IPS-15b (cell line): ENCODE results near the gene HDAC8.
"Not testable (repeated sequence)": the region's sequence is repeated elsewhere in the genome, so short reads cannot be mapped to it uniquely, and the experiment has no call there.

ENCODE experiments used
- H3K27me3 ChIP-seq: one replicate; pipeline ENCODE4 v1.6.1; 2013; ENCODE audit warnings: low read length; ENCODE audit not compliant: control insufficient read depth, insufficient read depth
- H3K36me3 ChIP-seq: one replicate; pipeline ENCODE4 v1.6.1; 2013; ENCODE audit warnings: low read length; ENCODE audit not compliant: control insufficient read depth, insufficient read depth
- H3K4me1 ChIP-seq: one replicate; pipeline ENCODE4 v1.6.1; 2013; ENCODE audit warnings: mild to moderate bottlenecking, low read length; ENCODE audit not compliant: control insufficient read depth, insufficient read depth
- H3K4me3 ChIP-seq: one replicate; pipeline ENCODE4 v1.5.1; 2013; ENCODE audit warnings: low read depth, low read length
- H3K9ac ChIP-seq: one replicate; pipeline ENCODE4 v1.6.1; 2013; ENCODE audit warnings: low read depth, mild to moderate bottlenecking, low read length
- H3K9me3 ChIP-seq: one replicate; pipeline ENCODE4 v1.6.1; 2013; ENCODE audit warnings: mild to moderate bottlenecking, low read length; ENCODE audit not compliant: control insufficient read depth, insufficient read depth

The HDAC8 gene

DNA sequence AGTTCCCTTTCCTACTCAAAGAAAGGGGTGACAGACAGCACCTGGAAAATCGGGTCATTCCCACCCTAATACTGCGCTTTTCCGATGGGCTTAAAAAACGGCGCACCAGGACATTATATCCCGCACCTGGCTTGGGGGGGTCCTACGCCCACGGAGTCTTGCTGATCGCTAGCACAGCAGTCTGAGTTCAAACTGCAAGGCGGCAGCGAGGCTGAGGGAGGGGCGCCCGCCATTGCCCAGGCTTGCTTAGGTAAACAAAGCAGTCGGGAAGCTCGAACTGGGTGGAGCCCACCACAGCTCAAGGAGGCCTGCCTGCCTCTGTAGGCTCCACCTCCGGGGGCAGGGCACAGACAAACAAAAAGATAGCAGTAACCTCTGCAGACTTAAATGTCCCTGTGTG is 131.9 kb downstream of the HDAC8 start:
- H3K9ac ChIP-seq, H3K27me3 ChIP-seq, H3K9me3 ChIP-seq, H3K4me3 ChIP-seq, H3K4me1 ChIP-seq, H3K36me3 ChIP-seq: not testable (repeated sequence)

DNA sequence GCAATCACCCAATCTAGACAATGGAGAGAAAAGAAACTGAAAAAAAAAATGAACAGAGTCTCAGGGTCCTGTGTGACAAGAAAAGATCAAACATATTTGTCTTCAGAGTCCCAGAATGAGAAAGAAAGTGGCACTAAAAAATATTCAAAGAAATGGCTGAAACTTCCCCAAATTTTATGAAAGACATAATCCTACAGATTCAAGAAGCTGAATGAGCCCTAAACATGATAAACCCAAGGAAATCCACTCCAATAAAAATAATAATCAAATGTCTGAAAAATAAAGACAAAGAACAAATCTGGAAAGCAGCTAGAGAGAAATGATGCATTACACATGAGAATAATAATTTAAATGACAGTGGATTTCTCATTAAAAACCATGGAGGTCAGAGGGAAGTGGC is 136.6 kb downstream of the HDAC8 start:
- H3K36me3 ChIP-seq, result no peaks in the 10 kb centered on the region
- H3K4me1 ChIP-seq, result no peaks in the 10 kb centered on the region
- H3K4me3 ChIP-seq, result no peak overlapping the region
- no peaks in the 10 kb centered on the region for H3K9me3 ChIP-seq
- H3K9ac ChIP-seq, result no peak overlapping the region
- H3K27me3 ChIP-seq, result no peaks in the 10 kb centered on the region

DNA sequence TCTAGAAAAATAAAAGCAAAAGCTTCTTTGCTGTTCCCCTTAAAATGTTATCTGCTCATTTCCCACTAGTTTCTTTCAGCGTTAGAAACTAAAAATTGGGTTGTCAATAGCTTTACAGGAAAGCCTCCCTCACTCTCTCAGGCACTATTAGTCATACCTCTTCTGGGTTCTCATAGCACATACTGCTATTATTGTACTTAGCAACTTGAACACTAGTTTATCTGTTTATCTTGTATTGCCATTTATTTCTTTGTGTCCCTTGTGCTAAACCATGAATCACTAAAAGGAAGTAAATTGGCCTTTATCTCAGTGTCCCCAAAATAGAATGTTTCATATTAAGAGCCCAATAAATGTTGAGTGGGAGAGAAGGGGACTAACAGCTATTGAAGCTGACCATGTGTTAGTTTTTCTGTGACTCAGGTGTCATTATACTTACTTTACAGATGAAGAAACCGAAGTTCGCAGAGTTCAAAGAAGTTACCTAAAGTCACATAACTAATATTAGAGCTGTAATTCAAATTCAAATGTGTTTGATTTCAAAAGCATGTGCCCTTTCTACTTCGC is 142.2 kb downstream of the HDAC8 start:
- no peak overlapping the region for H3K9ac ChIP-seq
- no peak overlapping the region for H3K4me3 ChIP-seq
- no peaks in the 10 kb centered on the region for H3K27me3 ChIP-seq
- H3K4me1 ChIP-seq, result no peaks in the 10 kb centered on the region
- no peaks in the 10 kb centered on the region for H3K9me3 ChIP-seq
- no peaks in the 10 kb centered on the region for H3K36me3 ChIP-seq

DNA sequence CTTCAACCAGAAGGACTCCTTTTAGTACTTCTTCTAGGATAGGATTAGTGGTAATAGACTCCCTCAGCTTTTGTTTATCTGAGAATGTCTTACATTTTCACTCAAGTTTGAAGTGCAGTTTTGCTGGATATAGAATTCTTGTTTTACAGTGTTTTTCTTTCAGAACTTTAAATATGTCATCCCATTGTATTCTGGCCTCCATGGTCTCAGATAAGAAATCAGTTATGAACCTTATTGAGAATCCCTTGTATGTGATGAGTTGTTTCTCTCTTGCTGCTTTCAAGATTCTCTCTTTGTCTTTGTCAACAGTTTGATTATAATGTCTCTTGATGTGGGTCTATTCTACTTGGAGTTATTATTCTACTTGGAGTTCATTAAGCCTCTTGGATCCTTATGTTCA is 150.8 kb downstream of the HDAC8 start:
- Histone ChIP-seq H3K36me3 (no peaks in the 10 kb centered on the region), H3K27me3 (no peaks in the 10 kb centered on the region), H3K4me3 (no peak overlapping the region), H3K9me3 (no peaks in the 10 kb centered on the region), H3K4me1 (no peaks in the 10 kb centered on the region), H3K9ac (no peak overlapping the region)

DNA sequence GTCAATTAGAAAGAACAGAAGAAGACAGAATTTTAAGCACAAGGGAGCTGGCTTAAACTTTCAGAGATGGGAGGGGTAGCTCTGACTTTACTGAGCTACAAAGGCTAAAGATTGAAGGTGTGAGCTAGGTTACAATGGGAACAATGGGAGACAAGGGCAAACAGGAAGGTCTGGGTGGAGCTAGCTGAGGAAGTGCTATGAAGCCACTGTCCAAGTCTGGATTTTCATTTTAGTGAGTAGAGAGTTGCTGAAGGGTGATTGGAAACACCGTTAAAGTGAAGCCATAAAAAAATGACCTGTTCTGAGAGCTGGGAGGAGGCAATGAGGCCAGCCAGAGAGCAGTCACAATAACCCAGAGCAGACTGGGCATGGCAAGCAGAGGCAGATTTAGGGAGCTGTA is 162.7 kb downstream of the HDAC8 start:
- Histone ChIP-seq H3K4me3 (no peak overlapping the region), H3K36me3 (peaks cover 4% of the 10 kb centered on the region), H3K27me3 (no peaks in the 10 kb centered on the region), H3K4me1 (no peaks in the 10 kb centered on the region), H3K9ac (no peak overlapping the region), H3K9me3 (peaks cover 3% of the 10 kb centered on the region)

DNA sequence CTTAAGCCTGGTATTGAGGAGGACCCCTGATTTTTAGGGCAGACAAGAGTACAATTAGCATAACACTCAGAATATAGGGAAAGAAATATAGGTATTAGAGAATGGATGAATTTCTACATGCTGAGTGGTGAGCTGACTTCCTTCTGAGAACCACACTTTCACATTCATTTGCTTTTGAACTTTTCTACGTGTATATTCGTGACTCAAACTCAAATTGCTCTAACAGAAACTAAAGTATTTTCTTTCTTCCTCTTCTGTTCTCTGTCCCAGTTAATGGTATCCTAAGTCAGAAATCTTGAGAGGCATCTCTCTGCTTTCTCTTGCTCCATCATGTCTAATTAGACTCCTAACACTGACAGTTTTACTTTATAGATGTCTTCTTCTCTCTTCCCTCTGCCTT is 163.8 kb downstream of the HDAC8 start:
- no peak overlapping the region for H3K9ac ChIP-seq
- H3K4me1 ChIP-seq, result no peaks in the 10 kb centered on the region
- H3K4me3 ChIP-seq, result no peak overlapping the region
- H3K9me3 ChIP-seq, result peaks cover 3% of the 10 kb centered on the region
- peaks cover 4% of the 10 kb centered on the region for H3K36me3 ChIP-seq
- no peaks in the 10 kb centered on the region for H3K27me3 ChIP-seq

DNA sequence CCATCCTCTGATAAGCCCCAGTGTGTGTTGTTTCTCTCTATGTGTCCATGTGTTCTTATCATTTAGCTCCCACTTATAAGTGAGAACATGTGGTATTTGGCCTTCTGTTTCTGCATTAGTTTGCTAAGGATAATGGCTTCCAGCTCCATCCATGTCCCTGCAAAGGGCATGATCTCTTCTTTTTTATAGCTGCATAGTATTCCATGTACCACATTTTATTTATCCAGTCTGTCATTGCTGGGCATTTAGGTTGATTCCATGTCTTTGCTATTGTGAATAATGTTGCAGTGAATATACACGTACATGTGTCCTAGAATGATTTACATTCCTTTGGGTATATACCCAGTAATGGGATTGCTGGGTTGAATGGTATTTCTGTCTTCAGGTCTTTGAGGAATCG is 167.5 kb downstream of the HDAC8 start:
- not testable (repeated sequence) for H3K9me3 ChIP-seq, H3K36me3 ChIP-seq, H3K27me3 ChIP-seq, H3K4me1 ChIP-seq, H3K9ac ChIP-seq, H3K4me3 ChIP-seq

DNA sequence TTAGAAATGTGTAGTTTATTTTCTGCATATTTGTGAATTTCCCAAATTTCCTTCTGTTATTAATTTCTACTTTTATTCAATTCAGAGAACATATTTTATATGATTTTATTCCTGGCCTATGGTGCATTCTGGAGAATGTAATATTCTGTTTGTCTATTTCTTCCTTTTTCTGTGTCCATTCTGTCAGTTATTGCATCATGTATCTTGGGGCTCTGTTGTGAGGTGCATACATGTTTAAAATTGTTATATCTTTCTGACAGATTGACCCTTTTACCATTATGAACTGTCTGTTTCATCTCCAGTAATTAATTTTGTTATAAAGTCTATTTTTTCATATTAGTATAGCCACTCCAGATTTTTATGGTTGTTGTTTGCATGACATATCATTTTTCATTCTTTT is 170.0 kb downstream of the HDAC8 start:
- H3K4me1 ChIP-seq, result no peaks in the 10 kb centered on the region
- no peak overlapping the region for H3K4me3 ChIP-seq
- H3K27me3 ChIP-seq, result no peaks in the 10 kb centered on the region
- no peaks in the 10 kb centered on the region for H3K36me3 ChIP-seq
- H3K9me3 ChIP-seq, result no peaks in the 10 kb centered on the region
- no peak overlapping the region for H3K9ac ChIP-seq

DNA sequence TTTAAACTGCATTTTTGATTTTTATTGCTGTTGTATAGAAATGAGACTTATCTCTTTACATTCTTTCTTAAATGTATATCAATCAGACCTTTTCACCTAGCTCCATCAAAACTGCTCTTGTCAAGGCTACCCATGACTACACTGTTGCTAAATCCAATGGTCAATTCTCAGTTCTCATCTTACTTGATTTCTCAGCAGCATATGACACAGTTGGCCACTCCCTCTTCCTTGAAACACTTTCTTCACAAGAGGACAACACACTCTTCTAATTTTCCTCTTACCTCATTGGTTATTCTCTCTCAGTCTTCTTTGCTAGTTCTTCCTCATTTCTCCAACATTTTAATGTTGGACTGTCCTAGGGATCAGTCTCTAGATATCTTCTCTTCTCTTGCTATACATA is 172.8 kb downstream of the HDAC8 start:
- H3K36me3 ChIP-seq, result no peaks in the 10 kb centered on the region
- H3K9ac ChIP-seq, result no peak overlapping the region
- no peak overlapping the region for H3K4me3 ChIP-seq
- H3K27me3 ChIP-seq, result no peaks in the 10 kb centered on the region
- H3K9me3 ChIP-seq, result peaks cover 4% of the 10 kb centered on the region
- no peaks in the 10 kb centered on the region for H3K4me1 ChIP-seq

DNA sequence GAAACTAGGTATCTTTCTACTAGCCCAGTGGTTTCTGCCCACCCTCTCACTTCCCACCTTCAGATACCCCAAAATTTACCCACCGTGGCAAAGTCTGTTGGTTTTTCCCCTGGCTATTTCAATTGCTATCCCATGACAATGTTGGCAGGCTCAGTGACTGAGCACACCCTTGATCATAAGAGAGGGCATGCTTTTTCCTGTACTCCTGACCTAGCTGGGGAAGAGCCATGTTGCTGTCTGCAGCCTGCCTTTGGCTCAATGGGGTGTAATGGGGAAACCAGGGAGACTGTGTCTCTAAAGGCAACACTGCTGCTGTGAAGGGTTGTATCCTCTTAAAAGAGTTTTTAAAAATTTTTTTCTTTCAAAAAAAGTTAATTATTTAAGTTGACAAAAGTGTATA is 176.5 kb downstream of the HDAC8 start:
- no peak overlapping the region for H3K9ac ChIP-seq
- H3K4me1 ChIP-seq, result no peaks in the 10 kb centered on the region
- no peaks in the 10 kb centered on the region for H3K36me3 ChIP-seq
- H3K27me3 ChIP-seq, result no peaks in the 10 kb centered on the region
- H3K4me3 ChIP-seq, result no peak overlapping the region
- H3K9me3 ChIP-seq, result peaks cover 4% of the 10 kb centered on the region

DNA sequence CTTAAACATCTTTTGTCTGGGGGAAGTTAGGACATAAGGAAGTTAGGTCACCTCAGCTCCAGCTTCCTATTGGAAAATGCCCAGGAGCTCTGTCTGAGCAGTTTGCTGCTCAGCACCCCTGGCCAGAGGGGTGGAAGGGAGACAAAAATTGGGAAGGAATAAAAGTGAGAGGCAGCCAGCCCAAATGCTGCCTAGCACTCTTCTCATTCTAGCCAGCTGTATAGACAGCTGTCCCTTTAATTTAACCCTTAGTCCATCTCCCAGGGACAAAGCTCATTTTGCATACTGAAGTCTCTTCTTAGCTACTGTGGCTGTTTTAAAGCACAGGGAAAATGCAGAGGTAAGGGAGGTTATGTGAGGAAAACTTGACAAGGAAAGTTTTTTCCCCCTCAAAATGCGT is 177.4 kb downstream of the HDAC8 start:
- Histone ChIP-seq H3K4me1 (no peaks in the 10 kb centered on the region), H3K9me3 (peaks cover 4% of the 10 kb centered on the region), H3K36me3 (no peaks in the 10 kb centered on the region), H3K9ac (no peak overlapping the region), H3K4me3 (no peak overlapping the region), H3K27me3 (no peaks in the 10 kb centered on the region)

DNA sequence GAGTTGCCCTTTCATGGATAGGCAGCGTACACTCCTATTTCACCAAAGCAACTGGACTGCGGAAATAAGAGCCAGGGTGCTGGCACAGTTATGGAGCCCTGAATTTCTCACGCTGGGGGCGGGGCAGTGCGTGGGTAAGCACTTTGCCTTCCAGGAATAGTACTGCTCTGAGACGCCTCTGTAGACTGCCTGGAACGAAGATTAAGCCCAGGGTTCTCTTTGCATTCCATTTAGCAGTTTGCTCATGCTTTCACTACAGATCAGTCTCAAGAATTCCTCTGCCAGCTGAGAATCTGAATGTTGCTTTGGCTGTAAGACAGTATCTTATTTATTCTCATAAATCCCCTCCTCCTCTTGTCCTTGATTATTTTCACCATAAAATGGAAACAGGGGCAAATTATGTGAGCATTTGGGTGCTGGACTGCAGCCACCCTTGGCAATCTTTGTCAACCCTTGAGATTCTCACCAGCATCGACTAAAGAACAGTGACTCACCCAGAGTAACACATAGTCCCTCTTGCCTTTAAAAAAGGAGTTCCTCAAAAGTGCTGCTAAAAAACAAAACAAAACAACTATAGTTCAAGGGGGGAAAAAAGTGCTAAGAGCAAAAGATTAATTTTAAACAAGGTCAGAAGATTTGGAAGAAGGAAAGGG is 178.0 kb downstream of the HDAC8 start:
- H3K27me3 ChIP-seq, result no peaks in the 10 kb centered on the region
- H3K9ac ChIP-seq, result no peak overlapping the region

More for the DNA sequence above, 178.0 kb downstream of the HDAC8 start:
- peaks cover 4% of the 10 kb centered on the region for H3K9me3 ChIP-seq
- no peaks in the 10 kb centered on the region for H3K4me1 ChIP-seq
- H3K4me3 ChIP-seq, result no peak overlapping the region
- no peaks in the 10 kb centered on the region for H3K36me3 ChIP-seq
